Measurements from ENCODE around the gene ZNF488.

DNA sequence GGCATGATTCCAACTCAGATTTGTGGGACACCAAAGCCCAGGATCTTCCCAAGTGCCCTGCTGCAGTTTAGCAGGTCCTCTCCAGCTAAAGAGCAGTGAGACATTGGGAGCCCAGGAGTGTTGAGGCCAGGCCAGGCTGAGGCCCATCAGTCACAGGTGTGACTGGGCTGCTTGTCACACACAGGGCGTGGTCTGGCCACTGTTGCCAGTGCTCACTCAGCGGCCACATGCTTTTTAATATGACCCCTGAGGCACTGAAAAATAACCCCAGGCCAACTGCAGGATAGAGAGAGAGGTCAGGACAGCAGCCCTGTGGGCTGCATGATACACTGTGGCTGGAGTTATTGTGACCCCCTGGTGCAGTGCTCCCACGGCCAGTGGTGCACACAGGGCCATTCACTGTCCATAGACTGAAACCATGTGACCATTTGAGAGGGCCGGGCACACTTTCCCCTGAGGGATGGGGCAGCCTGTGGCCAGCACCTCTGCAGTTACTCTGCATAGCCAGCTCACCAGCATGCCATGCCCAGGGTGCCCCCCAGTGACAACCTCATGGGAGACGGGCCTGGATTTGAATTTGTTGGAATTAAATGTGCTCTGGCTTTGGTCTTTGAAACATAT, 57.7 kb downstream of the ZNF488 start:
- no peak for TF ChIP-seq EZH2phosphoT487 (IDR thresholded peaks at IDR 0.05; ENCODE audit: borderline replicate concordance, low read length)
- TF ChIP-seq, protein P1, sequence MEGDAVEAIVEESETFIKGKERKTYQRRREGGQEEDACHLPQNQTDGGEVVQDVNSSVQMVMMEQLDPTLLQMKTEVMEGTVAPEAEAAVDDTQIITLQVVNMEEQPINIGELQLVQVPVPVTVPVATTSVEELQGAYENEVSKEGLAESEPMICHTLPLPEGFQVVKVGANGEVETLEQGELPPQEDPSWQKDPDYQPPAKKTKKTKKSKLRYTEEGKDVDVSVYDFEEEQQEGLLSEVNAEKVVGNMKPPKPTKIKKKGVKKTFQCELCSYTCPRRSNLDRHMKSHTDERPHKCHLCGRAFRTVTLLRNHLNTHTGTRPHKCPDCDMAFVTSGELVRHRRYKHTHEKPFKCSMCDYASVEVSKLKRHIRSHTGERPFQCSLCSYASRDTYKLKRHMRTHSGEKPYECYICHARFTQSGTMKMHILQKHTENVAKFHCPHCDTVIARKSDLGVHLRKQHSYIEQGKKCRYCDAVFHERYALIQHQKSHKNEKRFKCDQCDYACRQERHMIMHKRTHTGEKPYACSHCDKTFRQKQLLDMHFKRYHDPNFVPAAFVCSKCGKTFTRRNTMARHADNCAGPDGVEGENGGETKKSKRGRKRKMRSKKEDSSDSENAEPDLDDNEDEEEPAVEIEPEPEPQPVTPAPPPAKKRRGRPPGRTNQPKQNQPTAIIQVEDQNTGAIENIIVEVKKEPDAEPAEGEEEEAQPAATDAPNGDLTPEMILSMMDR (IDR thresholded peaks at IDR 0.05; ENCODE audit: low read depth, low read length, poor library complexity, severe bottlenecking) = no peak
